ENCODE data around the gene ELP2.

- TF ChIP-seq TCF15 (CRISPR knock-in tag; IDR thresholded peaks at IDR 0.05) (no peak), RBBP5 (IDR thresholded peaks at IDR 0.05; ENCODE audit: borderline replicate concordance, insufficient read depth, low read length, poor library complexity, severe bottlenecking) (no peak), ZNF592 (IDR thresholded peaks at IDR 0.05) (no peak)
Measured at GRCh38 chr18:36201765-36202164, 72.1 kb downstream of the ELP2 start.

Data from K562 (cell line).